AG10803 (cell line): ENCODE data around the gene KMT2D.
A peak's percentile ranks its signal among the peaks of the same experiment; 100 is the strongest.

Source experiments
- DNase-seq: peaks from one replicate; pipeline ENCODE4 v3.0.0; 2010; ENCODE audit warnings: low read depth
- H3K4me3 ChIP-seq: 2 replicates; pipeline ENCODE4 v1.5.1; 2011; ENCODE audit warnings: mild to moderate bottlenecking, low read length, control low read depth
- TF ChIP-seq, protein P1 (sequence below): conservative IDR thresholded peaks from 2 replicates; pipeline ENCODE4 v1.5.1; 2011; ENCODE audit warnings: mild to moderate bottlenecking, low read length, control low read depth, inconsistent platforms

Gene KMT2D

DNA sequence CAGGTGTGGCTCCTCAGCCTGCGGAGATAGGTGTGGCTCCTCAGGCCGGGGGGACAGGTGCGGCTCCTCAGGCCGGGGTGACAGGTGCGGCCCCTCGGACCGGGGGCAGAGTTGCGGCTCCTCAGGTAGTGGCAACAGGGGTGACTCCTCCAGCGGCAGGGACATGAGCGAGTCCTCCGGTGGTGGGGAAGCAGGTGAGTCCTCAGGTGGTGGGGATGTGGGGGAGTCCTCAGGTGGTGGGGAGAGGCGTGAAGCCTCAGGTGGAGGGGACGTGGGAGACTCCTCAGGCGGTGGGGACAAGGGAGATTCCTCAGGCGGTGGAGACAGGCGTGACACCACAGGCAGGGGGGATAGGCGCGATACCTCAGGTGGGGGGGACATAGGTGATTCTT lies 9.2 kb downstream of the KMT2D start:
- TF ChIP-seq, protein P1, sequence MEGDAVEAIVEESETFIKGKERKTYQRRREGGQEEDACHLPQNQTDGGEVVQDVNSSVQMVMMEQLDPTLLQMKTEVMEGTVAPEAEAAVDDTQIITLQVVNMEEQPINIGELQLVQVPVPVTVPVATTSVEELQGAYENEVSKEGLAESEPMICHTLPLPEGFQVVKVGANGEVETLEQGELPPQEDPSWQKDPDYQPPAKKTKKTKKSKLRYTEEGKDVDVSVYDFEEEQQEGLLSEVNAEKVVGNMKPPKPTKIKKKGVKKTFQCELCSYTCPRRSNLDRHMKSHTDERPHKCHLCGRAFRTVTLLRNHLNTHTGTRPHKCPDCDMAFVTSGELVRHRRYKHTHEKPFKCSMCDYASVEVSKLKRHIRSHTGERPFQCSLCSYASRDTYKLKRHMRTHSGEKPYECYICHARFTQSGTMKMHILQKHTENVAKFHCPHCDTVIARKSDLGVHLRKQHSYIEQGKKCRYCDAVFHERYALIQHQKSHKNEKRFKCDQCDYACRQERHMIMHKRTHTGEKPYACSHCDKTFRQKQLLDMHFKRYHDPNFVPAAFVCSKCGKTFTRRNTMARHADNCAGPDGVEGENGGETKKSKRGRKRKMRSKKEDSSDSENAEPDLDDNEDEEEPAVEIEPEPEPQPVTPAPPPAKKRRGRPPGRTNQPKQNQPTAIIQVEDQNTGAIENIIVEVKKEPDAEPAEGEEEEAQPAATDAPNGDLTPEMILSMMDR: no peak
- DNase-seq: no peak
- no peak overlapping the region for H3K4me3 ChIP-seq

DNA sequence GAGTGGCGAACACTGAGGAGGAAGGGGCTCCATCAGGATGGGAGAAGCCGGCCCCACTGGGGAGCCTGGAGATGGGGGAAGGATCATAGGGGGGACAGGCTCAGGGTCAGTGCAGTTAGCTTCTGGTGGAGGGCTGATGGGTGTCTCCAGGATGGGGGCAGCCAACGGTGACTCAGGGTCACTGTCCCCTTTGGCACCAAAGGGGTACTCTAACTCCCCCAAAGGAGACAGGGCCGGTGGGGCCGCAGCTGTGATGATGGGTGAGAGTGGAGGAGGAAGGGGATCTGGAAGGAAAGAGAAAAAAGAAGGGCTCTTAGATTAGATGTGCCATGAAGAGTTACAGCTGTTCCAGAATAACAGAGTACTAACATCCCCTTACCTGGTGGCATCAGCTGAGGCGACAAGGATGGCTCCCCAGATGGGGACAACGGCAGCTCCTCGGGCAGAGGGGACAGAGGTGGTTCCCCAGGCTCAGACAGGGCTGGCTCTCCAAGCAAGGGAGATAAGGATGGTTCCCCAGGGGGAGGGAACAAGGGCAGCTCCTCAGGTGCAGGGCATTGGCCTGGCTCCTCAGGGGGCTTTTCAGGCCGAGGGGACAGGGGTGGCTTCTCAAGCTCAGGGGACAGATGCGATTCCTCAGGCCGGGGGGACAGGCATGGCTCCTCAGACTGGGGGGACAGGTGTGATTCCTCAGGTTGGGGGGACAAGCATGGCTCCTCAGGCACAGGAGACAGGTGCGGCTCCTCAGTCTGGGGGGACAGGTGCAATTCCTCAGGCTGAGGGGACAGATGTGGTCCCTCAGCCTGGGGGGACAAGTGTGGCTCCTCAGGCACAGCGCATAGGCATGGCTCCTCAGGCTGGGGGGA lies 9.9 kb downstream of the KMT2D start:
- H3K4me3 ChIP-seq: no peak overlapping the region
- TF ChIP-seq, protein P1: no peak
- no peak for DNase-seq

DNA sequence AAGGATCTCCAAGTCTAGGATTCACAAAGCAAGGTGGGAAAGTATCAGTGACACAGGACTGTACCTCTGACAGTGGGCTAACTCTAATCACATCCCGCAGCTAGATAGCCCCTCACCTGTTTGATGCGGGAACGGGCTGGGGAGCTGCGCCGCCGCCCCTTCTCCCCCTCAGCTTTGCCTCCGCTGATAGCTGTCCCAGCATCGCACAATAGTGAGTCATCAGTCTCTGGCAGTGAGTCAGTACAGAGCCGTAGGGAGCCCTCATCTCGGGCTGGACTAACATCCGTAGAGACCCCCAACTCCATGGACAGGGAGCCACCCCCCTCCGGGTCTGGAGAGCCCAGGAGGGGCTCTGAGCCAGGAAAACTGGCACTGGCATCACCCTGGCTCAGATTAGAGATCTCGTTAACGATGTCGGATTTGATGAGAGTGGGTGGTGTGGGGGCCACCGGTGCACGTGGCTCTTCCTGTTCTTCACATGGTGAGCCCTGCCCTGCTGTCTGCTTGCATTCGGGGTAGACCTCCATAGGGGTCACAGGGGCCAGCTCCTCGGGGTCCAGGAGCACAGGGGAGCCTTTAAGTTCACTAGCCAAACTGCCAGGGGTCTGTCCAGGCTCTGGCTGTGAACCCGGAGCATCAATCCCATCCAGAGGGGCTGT lies 10.9 kb downstream of the KMT2D start:
- no peak overlapping the region for H3K4me3 ChIP-seq
- peak; percentile 16 for DNase-seq
- TF ChIP-seq, protein P1: no peak

DNA sequence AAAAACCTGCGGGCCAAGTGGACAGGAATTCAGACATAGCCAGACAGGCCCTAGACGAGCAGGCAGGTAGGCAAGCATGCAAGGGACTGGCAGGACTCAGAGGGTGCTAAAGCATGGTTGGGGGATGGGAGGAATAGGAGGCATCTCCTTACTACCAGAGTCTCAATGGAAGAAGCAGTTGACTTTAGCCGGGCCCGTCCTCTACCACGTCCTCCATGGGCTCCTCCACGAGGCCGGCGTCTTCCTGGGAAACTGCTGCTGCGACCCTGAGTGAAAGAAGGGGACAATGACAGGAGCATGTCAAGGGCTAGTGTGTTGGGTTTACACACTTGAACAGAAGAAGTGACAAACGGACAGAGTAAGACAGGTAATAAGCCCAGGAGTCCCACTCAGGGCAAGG lies 11.6 kb downstream of the KMT2D start:
- TF ChIP-seq, protein P1: no peak
- H3K4me3 ChIP-seq: no peak overlapping the region
- DNase-seq: no peak

DNA sequence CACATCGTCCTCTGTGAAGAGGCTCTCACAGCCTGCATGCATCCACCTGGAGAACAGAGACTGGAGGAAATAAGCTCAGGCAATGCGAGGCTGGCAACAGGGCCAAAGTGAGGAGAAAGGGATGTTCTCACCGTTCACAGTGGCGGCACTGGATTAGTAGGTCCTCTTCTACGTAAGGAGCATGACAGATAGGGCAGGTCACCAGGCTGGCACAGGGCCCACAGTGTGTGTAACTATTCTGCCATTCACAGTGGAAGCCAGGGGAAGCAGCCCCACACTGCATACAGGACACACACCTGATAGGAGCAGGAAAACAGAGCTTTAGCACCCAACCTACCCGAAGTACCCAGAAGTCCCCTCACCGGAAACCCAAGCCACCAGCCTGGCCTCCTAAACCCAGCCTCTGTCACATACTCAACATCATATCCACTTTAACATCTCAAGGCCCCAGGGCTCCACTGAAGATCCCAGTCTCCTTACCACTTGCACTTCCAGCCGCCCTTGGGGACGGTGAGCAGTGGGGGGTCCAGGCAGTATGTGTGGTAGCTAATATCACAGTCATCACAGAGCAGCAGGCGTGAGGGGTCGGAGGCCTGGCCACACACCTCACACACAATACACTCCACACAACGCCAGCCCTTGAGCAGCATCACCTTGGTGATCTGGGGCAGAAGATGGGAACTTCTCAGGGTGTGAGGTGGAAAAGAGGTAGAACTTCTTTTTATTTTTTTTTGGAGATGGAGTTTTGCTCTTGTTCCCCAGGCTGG lies 14.3 kb downstream of the KMT2D start:
- H3K4me3 ChIP-seq: no peak overlapping the region
- DNase-seq: no peak
- TF ChIP-seq, protein P1: no peak

DNA sequence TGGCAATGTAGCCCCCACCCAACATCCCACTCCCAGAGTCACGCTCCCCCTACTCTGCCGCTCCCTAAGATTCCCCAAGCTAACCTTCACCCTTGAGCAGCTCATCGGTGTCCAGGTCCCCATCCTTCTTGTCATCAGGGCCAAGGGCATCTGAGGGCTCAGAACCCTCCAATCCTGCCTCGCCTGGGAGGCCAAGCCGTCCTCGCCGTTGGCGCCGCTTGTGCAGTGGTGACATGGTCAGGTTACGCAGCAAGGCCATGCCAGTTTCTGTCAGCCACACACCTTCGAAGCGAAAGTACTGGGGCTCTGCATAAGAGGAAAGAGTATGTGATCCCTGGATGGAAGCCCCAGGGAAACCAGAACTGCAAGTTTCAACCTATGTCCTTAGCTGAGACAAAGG lies 15.9 kb downstream of the KMT2D start:
- no peak overlapping the region for H3K4me3 ChIP-seq
- TF ChIP-seq, protein P1: no peak
- no peak for DNase-seq
